DND-41 (cell line): ENCODE data around the gene XBP1.

ENCODE experiments used
- CTCF ChIP-seq: IDR thresholded peaks from 2 replicates; pipeline ENCODE4 v1.5.1; 2012; ENCODE audit warnings: borderline replicate concordance, low read length, moderate library complexity, mild to moderate bottlenecking; ENCODE audit not compliant: poor library complexity, severe bottlenecking; ENCODE audit errors: extremely low read depth
- EZH2 ChIP-seq: IDR thresholded peaks from 3 replicates; pipeline ENCODE4 v1.6.1; 2012; ENCODE audit warnings: borderline replicate concordance, low read depth, mild to moderate bottlenecking, moderate library complexity, low read length, inconsistent platforms; ENCODE audit not compliant: severe bottlenecking

- TF ChIP-seq EZH2 (no peak), CTCF (no peak)
These were observed 15.4 kb upstream of the XBP1 start for GRCh38 chr22:28815729-28816128.
